OCI-LY7 (cell line): ENCODE data around the gene STX8. TPM values are rescaled to one million over a fixed set of nuclear protein-coding genes. Genes with fewer than 3 reads are reported as not detected.
"Not testable (repeated sequence)": the region's sequence is repeated elsewhere in the genome, so short reads cannot be mapped to it uniquely, and the experiment has no call there.

Experiments used
- BruUV-seq: library from RNA; stranded (reverse); fragments of 400-500 nt; replicated peaks from 2 replicates; lab custom pipeline; 2021; lab: Mats Ljungman, UMichigan
- CTCF ChIA-PET: fragments of 300-600 bp; sonication (Branson Sonifier 250); formaldehyde crosslinking; loops from one replicate; lab custom pipeline; 2022; ENCODE audit warnings: antibody characterized with exemption; ENCODE audit not compliant: unreplicated experiment; lab: Charles Lee
- POLR2A ChIA-PET: fragments of 300-600 bp; sonication (Branson Sonifier 250); formaldehyde crosslinking; loops from one replicate; lab custom pipeline; 2022; ENCODE audit warnings: antibody characterized with exemption; lab: Charles Lee
- DNase-seq: peaks from one replicate; pipeline ENCODE4 v3.0.0-alpha.2; 2015; ENCODE audit warnings: low spot score
- H2AFZ ChIP-seq: fragments of 200-600 bp; sonication (generic), shearing (Covaris generic); 2 replicates; pipeline ENCODE4 v1.6.1; 2014; ENCODE audit warnings: mild to moderate bottlenecking, antibody characterized with exemption, low read length, moderate library complexity
- H3K27ac ChIP-seq: fragments of 200-600 bp; sonication (generic); 2 replicates; pipeline ENCODE4 v1.5.1; 2014; ENCODE audit warnings: mixed run types, low read depth, mild to moderate bottlenecking, moderate library complexity, low read length, inconsistent platforms; ENCODE audit not compliant: poor library complexity, severe bottlenecking
- H3K36me3 ChIP-seq: fragments of 200-600 bp; sonication (generic); 2 replicates; pipeline ENCODE4 v1.6.1; 2014; ENCODE audit warnings: mild to moderate bottlenecking, antibody characterized with exemption, low read length, moderate library complexity, mixed read lengths; ENCODE audit not compliant: insufficient read depth
- H3K4me1 ChIP-seq: fragments of 200-600 bp; sonication (generic); 2 replicates; pipeline ENCODE4 v1.5.1; 2014; ENCODE audit warnings: mild to moderate bottlenecking, low read length; ENCODE audit not compliant: insufficient read depth, poor library complexity, severe bottlenecking
- H3K4me2 ChIP-seq: fragments of 200-600 bp; sonication (generic); 2 replicates; pipeline ENCODE4 v1.6.1; 2014; ENCODE audit warnings: mild to moderate bottlenecking, low read length
- H3K4me3 ChIP-seq: fragments of 200-600 bp; sonication (generic); 2 replicates; pipeline ENCODE4 v1.5.1; 2014; ENCODE audit warnings: mild to moderate bottlenecking, low read depth, low read length; ENCODE audit not compliant: poor library complexity, severe bottlenecking
- H3K79me2 ChIP-seq: fragments of 200-600 bp; sonication (generic); 2 replicates; pipeline ENCODE4 v1.6.1; 2016; ENCODE audit warnings: low read depth, mild to moderate bottlenecking, low read length, moderate library complexity, mixed read lengths; ENCODE audit not compliant: insufficient read depth
- H3K9me2 ChIP-seq: fragments of 200-600 bp; sonication (generic); 2 replicates; pipeline ENCODE4 v1.6.1; 2016; ENCODE audit warnings: mild to moderate bottlenecking, low read length, mixed read lengths; ENCODE audit not compliant: insufficient read depth
- H3K9me3 ChIP-seq: fragments of 200-600 bp; sonication (generic); 2 replicates; pipeline ENCODE4 v1.6.1; 2014; ENCODE audit warnings: mild to moderate bottlenecking, mixed run types, low read length, mixed read lengths
- H4K20me1 ChIP-seq: fragments of 200-600 bp; sonication (generic); 2 replicates; pipeline ENCODE4 v1.6.1; 2014; ENCODE audit warnings: mild to moderate bottlenecking, antibody characterized with exemption, low read length, moderate library complexity, mixed read lengths; ENCODE audit not compliant: insufficient read depth
- CTCF ChIP-seq: fragments of 200-600 bp; sonication (generic); conservative IDR thresholded peaks from 2 replicates; pipeline ENCODE4 v1.5.1; 2014; ENCODE audit warnings: mild to moderate bottlenecking, antibody characterized with exemption, low read length, moderate library complexity, mixed read lengths
- EZH2phosphoT487 ChIP-seq: fragments of 200-600 bp; sonication (generic); IDR thresholded peaks from 2 replicates; pipeline ENCODE4 v1.6.1; 2018; ENCODE audit warnings: low read depth, borderline replicate concordance, mild to moderate bottlenecking, mixed run types, antibody characterized with exemption, low read length, moderate library complexity, mixed read lengths
- intact Hi-C: fragments of 100-400 bp; cut with micrococcal nuclease; formaldehyde crosslinking; loops from one replicate; pipeline ENCODE4 v1.10.0; 2022; ENCODE audit not compliant: unreplicated experiment
- total RNA-seq, 2 experiments: library from RNA; depleted of rRNA in 1 of 2; stranded (reverse); fragments of >200 nt in 1 of 2; shearing (Covaris generic) in 1 of 2; gene quantifications; 2 replicates each; pipeline ENCODE4 v1.2.3, GENCODE V29; 2014 to 2022

Gene STX8
- total RNA-seq, 2 experiments from 2014 or later, result 56.7 to 69.0 TPM

GRCh38 chr17:9258115-9259015, 317.3 kb downstream of the STX8 start:
- intact Hi-C loops, result no loop called here
- POLR2A ChIA-PET, result no interaction called here
- Histone ChIP-seq H3K36me3 (no peaks in the 10 kb centered on the region), H4K20me1 (no peaks in the 10 kb centered on the region), H3K4me2 (no peak overlapping the region), H3K79me2 (no peaks in the 10 kb centered on the region), H3K9me3 (no peaks in the 10 kb centered on the region), H3K27ac (no peak overlapping the region), H3K9me2 (no peaks in the 10 kb centered on the region), H2AFZ (no peak overlapping the region), H3K4me1 (no peaks in the 10 kb centered on the region), H3K4me3 (no peak overlapping the region)
- no TSS peak for BruUV-seq
- CTCF ChIA-PET, result no interaction called here
- no peak for TF ChIP-seq CTCF
- TF ChIP-seq EZH2phosphoT487, result no peak
- no peak for DNase-seq

- not testable (repeated sequence) for H3K4me3 ChIP-seq, H3K4me2 ChIP-seq
These were observed 318.0 kb downstream of the STX8 start for GRCh38 chr17:9257630-9257965.

GRCh38 chr17:9256751-9257629, 318.6 kb downstream of the STX8 start:
- Histone ChIP-seq H4K20me1 (no peaks in the 10 kb centered on the region), H3K9me3 (no peaks in the 10 kb centered on the region), H3K4me3 (no peak overlapping the region), H3K4me2 (no peak overlapping the region), H3K27ac (no peak overlapping the region), H3K79me2 (no peaks in the 10 kb centered on the region), H3K4me1 (no peaks in the 10 kb centered on the region), H2AFZ (no peak overlapping the region), H3K9me2 (no peaks in the 10 kb centered on the region), H3K36me3 (no peaks in the 10 kb centered on the region)
- DNase-seq, result no peak
- TF ChIP-seq CTCF (no peak), EZH2phosphoT487 (no peak)
- ChIA-PET CTCF (no interaction called here), POLR2A (no interaction called here)
- intact Hi-C loops, result no loop called here
- no TSS peak for BruUV-seq

More at GRCh38 chr17:9257630-9257965, 318.0 kb downstream of the STX8 start:
- CTCF ChIA-PET, H3K9me3 ChIP-seq, intact Hi-C loops, H3K27ac ChIP-seq, H2AFZ ChIP-seq, BruUV-seq, H4K20me1 ChIP-seq, H3K79me2 ChIP-seq, DNase-seq, H3K36me3 ChIP-seq, H3K4me1 ChIP-seq, POLR2A ChIA-PET, H3K9me2 ChIP-seq: not testable (repeated sequence)
